ENCODE measurements around the gene CGA.

The CGA gene

DNA sequence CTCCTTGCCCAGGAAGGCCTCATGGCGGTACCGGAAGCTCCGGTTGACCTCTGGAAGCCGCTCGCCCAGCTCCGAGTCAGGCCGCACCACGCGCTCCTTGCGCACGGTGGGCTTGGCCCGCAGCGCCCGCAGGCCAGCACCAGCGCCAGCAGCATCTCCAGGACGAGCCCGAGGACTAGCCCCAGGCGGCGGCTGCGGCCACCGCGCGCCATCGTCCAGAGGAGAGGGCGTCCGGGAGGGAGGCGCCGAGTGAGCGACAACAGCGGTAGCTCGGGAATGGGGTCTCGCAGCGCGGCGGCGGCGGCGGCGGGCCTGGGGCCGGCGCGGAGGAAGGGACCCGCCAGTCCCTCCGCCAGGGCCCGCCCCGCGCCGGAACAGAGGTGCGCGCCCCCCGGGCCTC, 27.6 kb upstream of the CGA start:
- H3K4me3 ChIP-seq (ENCODE audit: low read length): no peak overlapping the region
- no peak for DNase-seq (ENCODE audit: low read depth)
- TF ChIP-seq, protein P1, sequence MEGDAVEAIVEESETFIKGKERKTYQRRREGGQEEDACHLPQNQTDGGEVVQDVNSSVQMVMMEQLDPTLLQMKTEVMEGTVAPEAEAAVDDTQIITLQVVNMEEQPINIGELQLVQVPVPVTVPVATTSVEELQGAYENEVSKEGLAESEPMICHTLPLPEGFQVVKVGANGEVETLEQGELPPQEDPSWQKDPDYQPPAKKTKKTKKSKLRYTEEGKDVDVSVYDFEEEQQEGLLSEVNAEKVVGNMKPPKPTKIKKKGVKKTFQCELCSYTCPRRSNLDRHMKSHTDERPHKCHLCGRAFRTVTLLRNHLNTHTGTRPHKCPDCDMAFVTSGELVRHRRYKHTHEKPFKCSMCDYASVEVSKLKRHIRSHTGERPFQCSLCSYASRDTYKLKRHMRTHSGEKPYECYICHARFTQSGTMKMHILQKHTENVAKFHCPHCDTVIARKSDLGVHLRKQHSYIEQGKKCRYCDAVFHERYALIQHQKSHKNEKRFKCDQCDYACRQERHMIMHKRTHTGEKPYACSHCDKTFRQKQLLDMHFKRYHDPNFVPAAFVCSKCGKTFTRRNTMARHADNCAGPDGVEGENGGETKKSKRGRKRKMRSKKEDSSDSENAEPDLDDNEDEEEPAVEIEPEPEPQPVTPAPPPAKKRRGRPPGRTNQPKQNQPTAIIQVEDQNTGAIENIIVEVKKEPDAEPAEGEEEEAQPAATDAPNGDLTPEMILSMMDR (IDR thresholded peaks at IDR 0.05; ENCODE audit: insufficient read depth, low read depth, low read length, missing control alignments): no peak

DNA sequence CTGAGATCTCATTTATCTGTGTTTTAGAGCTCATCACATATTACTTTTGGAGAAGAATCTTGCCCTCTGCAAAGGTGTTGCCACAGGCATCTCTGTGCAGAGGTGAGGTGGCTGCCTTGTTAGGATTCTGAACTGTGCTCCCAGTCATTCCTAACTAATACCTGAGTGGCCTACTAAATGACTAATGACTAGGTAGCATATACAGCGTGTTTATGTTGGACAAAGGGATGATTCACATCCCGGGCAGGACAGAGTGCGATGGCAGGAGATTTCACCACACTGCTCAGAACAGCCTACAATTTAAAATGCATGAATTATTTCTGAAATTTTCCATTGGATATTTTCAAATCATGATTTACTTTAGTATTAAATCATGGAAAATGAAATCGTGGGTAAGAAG, 23.1 kb upstream of the CGA start:
- TF ChIP-seq, protein P1 (IDR thresholded peaks at IDR 0.05; ENCODE audit: insufficient read depth, low read depth, low read length, missing control alignments): no peak
- H3K4me3 ChIP-seq (ENCODE audit: low read length): no peak overlapping the region
- DNase-seq (ENCODE audit: low read depth): peak; percentile 91

DNA sequence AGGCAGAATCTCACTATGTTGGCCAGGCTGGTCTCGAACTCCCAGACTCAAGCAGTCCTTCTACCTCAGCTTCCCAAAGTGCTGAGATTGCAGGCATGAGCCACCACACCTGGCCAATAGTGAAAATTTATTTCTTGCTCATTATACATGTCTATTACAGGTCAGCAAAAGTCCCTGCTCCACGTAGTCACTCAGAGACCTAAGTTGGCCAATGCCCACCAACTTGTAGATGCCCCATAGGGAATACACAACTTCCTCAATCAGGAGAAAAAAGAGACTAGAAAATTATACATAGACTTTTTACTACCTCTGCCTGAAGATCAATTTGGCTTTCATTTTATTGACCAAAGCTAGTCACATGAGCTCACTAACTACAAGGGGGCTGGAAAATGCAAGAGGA, 22.0 kb upstream of the CGA start:
- no peak for DNase-seq (ENCODE audit: low read depth)
- no peak overlapping the region for H3K4me3 ChIP-seq (ENCODE audit: low read length)
- TF ChIP-seq, protein P1 (IDR thresholded peaks at IDR 0.05; ENCODE audit: insufficient read depth, low read depth, low read length, missing control alignments): no peak

DNA sequence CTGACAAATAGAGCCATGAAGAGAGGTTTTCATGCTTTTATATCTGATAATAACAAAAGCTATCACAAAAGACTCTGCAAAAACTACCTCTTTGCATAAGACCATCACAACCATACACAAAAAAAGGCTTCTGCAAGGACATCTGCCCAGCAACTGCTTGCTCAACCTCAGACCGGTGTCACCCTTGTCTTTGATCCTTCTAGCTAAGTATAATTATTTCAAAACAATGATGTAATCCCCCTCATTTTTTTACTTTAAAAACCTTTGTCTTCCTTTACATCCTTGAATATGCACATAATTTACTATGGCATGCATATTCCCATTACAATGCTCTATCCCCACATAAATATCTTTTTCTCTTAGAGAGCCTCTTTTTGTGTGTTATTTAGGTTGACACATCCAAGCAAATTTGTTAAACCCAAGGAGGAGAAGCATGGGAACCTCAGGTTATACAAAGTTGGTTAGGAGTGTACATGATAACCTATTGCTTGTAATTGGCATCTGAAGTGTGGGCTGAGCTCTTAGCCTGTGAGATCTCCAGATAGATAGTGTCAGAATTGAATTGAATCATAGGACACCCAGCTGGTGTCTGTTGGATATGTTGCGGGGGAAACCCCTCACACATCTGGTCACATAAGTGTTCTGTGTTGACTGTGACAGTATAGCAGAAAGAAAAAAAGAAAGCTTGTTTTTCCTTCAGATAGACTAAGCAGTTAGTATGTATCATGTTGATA, 20.7 kb upstream of the CGA start:
- no peak overlapping the region for H3K4me3 ChIP-seq (ENCODE audit: low read length)
- no peak for DNase-seq (ENCODE audit: low read depth)
- TF ChIP-seq, protein P1 (IDR thresholded peaks at IDR 0.05; ENCODE audit: insufficient read depth, low read depth, low read length, missing control alignments): no peak

DNA sequence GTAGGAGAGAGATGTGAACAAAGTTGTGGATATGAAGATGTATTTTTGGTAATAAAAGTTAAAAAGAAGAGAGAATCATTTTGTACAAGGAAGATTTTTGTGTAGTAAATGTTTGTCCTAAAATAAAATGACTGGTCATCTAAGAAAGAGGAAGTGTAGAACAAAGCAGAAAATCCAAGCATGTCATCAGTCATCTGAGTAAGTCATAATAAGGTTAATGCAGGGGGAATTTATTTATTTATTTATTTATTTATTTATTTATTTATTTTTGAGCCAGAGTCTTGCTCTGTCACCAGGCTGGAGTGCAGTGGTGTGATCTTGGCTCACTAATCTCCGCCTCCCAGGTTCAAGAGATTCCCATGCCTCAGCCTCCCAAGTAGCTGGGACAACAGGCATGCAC, 15.7 kb upstream of the CGA start:
- TF ChIP-seq, protein P1 (IDR thresholded peaks at IDR 0.05; ENCODE audit: insufficient read depth, low read depth, low read length, missing control alignments): no peak
- no peak overlapping the region for H3K4me3 ChIP-seq (ENCODE audit: low read length)
- no peak for DNase-seq (ENCODE audit: low read depth)

DNA sequence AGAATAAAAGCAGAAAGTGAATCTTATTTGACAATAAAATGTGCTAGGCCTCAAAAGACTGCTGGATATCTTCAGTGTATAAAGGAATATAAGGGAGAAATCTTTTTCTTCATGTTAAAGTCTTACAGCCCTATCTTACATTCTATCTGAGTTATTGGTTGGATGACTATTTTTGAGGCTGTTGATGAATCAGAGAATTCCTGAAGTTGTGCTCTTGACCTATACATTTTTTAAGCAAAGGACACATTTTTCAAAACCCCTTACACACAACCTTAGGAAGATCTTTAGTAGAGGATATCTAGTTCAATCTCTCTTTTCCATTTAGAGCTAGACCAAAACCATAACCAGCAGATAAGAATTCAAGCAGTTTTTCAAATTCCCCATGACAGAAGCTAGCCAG, 10.9 kb upstream of the CGA start:
- DNase-seq (ENCODE audit: low read depth): no peak
- no peak overlapping the region for H3K4me3 ChIP-seq (ENCODE audit: low read length)
- TF ChIP-seq, protein P1 (IDR thresholded peaks at IDR 0.05; ENCODE audit: insufficient read depth, low read depth, low read length, missing control alignments): no peak

DNA sequence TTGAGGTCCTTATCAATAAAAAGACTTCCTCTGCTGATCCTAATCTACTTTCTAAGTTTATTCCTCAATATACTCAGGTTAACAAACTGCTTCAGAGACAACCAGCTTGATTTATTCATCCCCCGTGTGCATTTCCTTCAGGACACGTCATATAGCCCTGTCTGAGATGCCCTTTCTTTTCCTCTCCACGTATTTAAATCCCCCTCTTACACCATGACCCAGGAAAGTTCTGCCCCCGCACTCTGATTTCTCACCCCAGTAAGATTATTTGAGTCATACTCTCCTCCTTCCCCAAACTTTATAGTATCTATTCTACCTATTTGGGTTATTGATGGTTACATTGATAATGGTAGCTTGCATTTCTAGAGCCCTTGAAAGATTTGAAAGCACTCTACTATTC, 9.8 kb upstream of the CGA start:
- DNase-seq (ENCODE audit: low read depth): no peak
- H3K4me3 ChIP-seq (ENCODE audit: low read length): no peak overlapping the region
- TF ChIP-seq, protein P1 (IDR thresholded peaks at IDR 0.05; ENCODE audit: insufficient read depth, low read depth, low read length, missing control alignments): no peak
